HG03066 (cell line): Measurements from ENCODE around the gene HSDL2.
"Not testable (repeated sequence)": the region's sequence is repeated elsewhere in the genome, so short reads cannot be mapped to it uniquely, and the experiment has no call there.

ENCODE experiments used
- ATAC-seq: cut with Tn5 transposase; IDR thresholded peaks from one replicate; pipeline ENCODE4 v1.9.1; 2021; ENCODE audit warnings: low read depth; ENCODE audit not compliant: unreplicated experiment

Gene HSDL2

DNA sequence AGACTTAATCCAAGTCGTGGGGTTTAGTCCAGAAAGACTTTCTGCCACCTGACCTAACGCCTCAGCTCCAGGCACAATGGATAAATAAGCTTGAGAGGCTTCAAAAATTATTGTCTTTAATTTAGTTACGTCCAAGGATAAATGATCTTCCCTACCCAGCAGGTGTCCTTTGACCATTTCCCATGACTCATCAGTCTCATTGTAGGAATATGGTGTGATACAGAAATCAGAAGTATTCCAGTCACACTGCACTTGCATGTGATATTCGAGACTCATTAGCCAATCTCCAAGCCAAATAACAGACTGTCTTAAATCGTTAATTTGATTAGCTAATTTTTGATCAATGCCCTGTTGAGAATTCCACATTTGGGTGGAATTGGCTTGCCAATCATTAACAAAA, 13.2 kb downstream of the HSDL2 start:
- ATAC-seq, result not testable (repeated sequence)

DNA sequence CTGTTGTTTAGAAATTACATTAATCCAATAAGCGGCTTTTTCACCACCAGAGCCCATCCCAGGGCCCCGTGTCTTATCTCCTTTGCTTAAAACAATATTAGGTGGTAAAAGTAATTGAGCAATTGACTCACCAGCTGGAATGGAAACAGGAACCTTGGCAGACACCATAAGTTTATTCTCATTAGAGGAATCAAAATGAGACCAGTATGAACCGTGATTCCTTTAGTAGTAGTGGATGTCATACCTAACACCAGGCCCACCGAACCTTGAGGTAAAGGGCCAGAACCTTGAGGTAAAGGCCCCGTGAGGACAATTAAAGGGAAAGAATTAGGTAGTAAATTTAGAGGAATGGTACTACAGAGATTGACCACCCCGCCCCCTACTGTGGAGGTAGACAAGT, 16.5 kb downstream of the HSDL2 start:
- ATAC-seq, result no peak

DNA sequence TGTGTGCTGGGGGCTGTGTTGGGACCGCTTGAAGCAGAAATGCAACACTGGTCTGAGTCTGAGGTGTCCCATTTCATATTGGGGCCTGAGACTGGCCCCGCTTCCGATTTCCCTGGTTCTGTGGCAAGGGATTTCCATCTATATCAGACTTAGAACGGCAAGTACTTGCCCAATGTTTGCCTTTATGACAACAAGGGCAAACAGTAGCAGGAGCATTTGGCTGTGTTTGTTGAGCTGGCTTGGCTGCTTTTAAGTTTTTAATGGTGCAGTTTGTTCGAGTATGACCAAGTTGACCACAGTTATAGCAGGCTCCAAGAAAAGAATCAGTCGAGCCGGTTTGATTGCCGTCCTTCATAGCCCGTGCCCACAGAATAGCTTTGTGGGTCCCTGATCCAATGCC, 17.0 kb downstream of the HSDL2 start:
- ATAC-seq, result no peak

DNA sequence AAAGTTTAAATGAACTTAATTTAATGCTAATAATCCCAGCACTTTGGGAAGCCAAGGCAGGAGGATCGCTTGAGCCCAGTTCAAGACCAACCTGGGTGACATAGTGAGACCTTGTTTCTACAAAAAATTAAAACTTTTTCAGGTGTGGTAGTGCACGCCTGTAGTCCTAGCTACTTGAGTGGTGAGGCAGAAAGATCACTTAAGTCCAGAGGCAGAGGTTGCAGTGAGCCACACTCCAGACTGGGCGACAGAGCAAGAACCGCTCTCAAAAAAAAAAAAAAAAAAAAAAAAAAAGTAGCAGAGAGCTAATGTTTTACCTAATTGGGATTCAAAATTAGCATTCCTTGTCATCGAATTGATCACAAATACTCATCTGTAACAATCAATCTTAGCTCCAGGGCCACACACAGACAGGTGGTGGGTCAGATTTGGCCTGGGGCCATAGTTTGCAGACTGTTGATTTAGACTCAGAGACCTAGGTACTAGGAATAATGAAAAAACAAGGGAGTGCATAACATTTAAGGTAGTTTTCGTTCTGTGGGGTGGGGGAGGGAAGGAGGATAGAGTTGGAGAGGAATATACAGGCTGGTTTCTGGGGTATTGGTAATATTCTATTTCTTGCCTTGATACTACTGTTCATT, 21.4 kb downstream of the HSDL2 start:
- ATAC-seq, result no peak

DNA sequence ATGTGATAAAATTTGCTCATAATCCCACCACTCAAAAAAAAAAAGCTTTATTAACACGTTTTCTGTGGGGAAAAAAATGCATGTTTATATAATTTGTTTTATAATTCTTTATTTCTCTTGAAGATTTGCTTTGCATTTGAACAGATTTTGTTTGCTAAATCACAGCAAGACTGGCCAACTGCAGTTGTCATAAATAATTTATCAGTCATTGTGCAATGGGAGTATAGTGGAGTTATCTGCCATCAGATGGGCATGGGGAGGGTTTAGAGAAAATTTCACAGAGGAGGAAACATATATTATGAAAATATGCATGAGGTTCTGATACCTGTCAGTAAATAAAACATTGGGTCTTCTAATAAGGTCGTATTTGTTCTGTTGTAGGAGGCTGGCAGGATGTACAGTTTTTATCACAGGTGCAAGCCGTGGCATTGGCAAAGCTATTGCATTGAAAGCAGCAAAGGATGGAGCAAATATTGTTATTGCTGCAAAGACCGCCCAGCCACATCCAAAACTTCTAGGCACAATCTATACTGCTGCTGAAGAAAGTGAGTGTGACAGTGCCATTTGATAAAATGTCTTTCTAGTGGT, 23.8 kb downstream of the HSDL2 start:
- ATAC-seq, result no peak

DNA sequence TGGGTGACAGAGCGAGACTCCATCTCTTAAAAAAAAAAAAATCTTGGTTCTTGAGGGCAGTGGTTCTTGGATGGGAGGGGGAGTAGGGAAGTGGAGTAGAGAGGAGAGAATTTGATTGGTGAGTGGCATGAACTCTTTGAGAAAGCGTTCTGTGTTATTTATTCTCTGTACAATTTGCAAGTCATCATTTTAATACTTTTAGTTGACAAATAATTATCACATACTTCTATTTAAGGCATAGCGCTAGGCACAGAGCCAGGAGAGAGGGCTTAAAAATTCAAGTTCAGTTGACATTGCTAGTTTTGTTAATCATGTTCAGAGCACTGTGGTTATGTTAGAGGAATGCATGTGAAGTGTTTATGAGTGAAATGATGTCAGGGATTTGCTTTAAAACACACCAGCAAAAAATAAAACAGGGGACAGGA, 24.6 kb downstream of the HSDL2 start:
- no peak for ATAC-seq

DNA sequence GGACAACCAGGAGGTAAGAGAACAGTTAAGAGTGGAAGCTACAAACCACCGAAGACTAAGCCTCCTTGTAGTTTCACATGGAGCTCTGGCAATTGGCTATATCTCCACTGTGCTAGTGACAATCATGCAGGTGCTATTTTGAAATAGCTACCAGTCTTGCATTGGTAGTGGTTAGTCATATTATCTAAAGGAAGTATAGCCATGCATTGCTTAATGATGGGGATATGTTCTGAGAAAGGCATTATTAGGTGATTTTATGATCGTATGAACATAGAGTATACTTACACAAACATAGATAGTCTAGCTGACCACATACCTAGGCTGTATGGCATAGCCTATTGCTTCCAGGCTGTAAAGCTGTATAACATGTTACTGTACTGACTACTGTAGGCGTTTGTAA, 28.4 kb downstream of the HSDL2 start:
- no peak for ATAC-seq

DNA sequence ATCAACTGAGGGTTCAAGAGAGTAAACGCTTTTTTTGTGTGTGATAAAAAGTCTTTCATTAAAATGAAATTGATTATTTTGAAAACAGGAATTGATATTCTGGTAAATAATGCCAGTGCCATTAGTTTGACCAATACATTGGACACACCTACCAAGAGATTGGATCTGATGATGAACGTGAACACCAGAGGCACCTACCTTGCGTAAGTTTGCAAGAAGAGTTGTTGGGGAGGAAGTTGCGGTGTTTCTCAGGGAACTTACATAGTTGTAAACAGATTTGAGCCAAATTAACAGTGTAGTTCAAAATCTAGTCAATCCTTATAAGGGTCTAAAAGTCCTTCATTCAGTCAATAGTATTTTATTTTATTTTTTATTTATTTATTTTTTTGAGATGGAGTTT, 28.9 kb downstream of the HSDL2 start:
- ATAC-seq, result no peak

DNA sequence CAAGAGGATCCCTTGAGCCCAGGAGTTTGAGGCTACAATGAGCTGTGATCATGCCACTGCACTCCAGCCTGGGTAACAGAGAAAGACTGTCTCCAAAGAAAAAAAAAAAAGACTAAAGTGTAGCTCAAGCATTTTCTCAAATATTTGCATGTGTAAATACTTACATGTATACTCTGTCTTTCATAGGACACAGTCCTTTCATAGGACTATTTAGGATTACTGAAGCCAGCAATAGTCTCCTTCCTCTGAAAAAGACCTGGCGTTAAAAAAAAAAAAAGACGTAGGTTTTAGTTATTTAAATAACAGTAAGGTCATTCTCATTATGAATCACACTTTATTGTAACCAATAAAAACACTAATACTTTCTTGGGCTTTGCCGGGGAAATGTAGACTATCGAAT, 29.9 kb downstream of the HSDL2 start:
- no peak for ATAC-seq

DNA sequence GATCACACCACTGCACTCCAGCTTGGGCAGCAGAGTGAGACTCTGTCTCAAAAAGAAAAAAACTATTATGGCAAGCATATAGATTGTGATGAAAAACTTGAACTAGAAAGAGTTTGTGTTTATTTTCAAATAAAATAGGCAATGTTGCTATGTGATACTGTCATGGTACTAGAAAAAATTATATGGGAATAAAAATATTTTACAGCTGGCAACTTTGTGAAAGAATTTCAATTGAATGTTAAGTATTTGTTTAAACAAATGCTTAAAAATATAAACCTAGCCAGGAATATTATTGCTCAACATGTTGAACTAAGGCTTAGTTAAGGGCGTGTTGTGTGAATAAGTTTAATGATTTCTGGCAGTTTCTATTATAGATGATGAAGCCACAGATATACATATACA, 31.7 kb downstream of the HSDL2 start:
- ATAC-seq, result no peak

DNA sequence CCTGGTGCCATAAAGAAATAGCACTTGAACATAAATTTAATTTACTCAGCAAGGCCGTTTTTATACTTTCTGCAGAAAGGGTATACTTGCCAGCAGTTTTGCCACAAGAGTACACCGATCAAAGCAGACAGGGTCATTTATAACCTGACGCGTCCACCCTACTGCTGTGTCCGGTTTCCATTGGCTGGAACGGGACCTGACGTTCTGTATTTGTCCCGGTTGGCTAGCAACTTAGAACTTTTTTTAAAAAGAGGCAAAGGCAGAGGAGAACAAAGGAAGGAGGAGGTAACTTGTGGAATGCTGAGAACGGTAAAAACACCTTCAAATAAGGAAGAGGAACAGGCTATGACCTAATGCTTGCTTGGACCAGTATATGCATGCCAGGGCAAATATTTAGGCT, 33.8 kb downstream of the HSDL2 start:
- not testable (repeated sequence) for ATAC-seq

DNA sequence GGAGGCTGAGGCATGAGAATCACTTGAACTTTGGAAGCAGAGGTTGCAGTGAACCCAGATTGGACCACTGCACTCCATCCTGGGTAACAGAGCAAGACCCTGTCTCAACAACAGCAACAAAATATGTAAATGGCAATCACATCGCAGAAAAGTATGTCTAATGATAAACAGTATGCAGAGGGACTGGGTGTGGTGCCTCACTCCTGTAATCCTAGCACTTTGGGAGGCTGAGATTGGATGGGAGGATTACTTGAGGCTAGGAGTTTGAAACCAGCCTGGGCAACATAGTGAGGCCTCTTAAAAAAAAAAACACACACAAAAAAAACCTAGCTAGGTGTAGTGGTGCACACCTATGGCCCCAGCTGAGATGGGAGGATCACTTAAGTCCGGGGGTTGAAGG, 40.3 kb downstream of the HSDL2 start:
- ATAC-seq, result no peak

DNA sequence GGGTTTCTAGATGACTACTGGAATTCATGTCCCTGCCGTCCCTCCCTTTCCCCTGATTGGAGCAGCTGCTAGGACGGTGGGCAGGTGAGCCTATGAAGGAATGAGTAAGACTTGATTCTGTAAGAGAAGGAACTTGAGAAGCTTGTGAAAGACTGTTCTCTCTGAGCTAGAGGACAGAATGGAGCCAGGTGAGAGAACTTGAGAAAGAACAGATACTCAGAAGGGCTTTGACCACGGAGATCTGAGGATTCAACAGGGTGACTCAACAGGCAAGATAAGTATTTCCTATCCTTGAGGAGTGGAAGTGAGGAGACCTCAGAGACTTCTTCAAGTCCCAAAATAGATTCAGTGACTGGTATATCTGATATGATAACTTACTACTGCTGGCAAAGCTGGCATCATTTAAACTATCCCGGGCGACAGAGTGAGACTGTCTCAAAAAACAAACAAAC, 41.9 kb downstream of the HSDL2 start:
- ATAC-seq, result no peak

DNA sequence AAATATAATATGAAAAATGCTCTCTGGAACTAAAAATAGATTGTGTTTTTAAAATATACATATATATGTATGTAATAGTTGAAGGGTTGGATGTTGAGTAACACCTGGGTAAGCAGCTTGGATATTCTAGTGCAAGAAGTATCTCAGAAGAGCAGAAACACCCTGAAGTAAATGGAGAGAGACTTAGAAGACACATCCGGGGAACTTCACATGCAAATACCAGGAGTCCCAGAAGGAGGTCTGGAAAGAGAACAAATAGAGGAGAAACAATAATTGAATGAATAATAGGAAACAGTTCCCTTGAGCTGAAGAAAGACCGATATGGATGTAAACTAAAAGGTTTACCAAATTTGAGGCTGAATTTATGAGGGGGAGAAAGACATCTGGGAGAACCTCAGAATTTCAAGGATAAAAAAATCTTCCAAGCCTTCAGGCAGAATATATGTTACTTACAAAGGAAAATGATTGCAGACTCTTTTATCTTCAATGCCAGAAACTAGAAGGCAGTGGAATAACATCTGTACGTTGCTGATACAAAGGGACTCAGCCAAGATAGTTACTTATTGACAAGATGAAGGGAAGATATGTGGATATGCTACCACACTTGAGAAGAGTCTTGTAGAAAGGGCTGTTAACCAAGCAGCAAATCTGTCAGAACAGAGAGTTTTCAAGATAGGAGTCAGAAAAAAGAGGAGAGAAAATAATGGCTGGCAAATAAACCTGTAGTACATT, 42.7 kb downstream of the HSDL2 start:
- ATAC-seq, result no peak

DNA sequence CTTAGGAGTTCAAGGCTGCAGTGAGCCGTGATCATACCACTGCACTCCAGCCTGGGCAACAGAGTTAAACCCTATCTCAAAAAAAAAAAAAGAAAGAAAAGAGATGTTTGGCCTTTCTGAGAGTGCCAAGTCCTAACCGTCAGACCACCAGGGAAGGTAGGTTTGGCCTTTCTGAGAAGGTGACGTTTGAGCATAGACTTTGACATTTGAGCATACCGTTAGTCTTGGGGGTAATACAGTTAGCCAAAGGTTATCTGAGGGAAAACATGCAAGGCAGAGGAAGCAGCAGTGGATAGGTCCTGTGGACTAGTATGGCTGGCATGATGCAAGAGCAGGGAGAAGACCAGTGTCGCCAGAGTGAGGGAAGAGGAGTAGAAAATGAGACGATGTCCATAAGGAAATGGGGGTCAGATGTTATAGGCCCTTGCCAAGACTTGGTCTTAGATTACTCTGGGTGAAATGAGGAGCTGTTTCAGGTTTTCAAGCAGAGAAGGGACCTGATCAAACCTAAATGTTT, 50.2 kb downstream of the HSDL2 start:
- no peak for ATAC-seq

DNA sequence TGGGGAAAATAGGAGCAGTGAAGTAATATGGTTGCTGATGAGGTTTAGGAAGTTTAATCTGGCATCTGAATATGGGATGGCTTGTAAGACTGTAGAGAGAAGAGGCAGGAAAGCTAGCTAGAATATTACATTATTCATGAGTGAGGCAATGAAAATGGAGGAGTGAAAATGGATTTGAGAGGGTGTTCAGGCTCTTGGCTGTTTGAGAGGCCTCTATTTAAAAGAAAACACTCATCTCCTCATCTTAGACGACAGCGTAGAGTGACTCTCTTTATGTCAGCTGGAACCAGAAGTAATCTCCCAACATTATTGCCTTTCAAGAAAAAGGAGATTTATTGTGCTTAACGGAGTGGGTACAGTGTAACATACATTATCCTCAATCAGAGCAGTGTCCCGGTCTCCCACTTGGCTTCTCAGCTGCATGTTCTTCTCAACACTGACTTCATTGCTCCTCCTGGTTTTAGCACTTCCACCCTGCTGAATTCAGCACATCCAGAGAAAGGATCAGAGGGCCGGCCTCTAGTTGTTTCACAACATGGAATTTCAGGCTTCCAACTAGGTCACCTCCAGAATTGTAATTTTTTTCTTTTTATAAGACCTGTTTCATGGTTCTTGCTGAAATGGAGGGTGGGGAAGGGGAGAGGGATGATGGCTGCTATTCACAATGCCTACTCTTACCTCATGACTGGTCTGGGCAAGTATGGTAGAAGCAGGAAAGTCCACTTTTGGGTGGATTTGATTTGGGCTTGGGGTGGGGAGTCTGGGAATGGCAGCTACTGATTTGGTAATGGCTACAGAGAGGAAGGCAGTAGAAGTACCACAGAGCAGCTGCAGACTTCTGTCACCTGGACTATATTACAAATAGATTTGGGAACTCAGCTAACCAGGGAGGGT, 53.8 kb downstream of the HSDL2 start:
- no peak for ATAC-seq

DNA sequence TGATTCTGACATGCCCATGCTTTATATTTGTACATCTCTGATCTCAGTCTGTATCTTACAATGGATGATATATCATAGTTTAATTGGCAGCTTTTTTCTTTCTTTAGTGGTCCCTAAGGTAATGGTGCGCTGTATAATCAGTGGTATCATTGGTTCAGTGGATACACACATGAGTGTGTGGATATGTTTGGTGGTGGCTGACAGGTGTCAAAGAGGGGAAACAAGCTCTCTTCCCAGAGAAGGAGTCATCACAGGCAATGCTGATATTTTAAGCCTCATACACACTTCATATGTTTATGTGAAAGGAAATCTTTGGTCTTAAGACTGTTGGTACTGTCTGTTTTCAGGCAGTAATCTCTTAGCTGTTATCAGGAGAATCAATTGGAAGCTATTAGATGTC, 54.6 kb downstream of the HSDL2 start:
- ATAC-seq, result no peak

DNA sequence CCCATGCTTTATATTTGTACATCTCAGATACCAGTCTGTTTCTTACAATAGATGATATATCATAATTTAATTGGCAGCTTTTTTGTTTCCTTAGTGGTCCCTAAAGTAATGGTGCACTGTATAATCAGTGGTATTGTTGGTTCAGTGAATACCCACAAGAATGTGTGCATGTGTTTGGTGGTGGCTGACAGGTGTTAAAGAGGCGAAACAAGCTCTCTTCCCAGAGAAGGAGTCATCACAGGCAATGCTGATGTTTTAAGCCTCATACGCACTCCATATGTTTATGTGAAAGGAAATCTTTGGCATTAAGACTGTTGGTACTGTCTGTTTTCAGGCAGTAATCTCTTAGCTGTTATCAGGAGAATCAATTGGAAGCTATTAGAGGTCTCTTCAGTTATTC, 57.5 kb downstream of the HSDL2 start:
- no peak for ATAC-seq

DNA sequence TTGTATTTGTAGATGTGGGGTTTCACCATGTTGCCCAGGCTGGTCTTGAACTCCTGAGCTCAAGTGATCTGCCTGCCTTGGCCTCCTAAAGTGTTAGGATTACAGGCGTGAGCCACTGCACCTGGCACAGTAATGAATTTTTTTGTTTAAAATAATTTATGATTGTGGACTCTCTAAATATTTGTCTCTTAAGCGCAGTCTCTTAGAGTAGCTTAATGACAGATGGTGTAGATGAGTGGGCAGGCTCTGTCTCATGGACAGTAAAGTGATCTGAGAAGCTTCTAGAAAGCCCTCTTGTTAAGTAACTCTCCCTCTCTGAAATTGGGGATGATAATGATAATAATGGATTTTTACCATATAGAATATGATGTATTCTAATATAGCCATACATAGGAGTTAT, 59.3 kb downstream of the HSDL2 start:
- no peak for ATAC-seq

DNA sequence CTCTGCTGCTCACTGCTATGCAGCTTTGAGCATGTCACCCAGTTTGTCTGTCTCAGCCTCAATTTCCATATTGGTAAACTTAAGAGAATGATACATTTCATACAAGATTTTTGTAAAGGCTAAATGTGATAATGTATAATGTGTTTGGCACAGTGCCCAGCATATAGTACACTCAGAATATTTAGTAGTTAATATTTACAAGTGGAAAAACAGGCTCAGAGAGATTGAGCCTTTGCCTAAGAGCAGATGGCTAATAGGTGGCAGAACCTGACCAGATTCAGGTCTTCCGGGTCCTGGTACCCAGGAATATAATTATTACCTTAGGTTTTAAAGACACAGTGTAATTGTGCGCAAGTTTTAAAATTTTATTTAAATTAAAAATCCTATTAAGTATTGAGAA, 59.9 kb downstream of the HSDL2 start:
- no peak for ATAC-seq

DNA sequence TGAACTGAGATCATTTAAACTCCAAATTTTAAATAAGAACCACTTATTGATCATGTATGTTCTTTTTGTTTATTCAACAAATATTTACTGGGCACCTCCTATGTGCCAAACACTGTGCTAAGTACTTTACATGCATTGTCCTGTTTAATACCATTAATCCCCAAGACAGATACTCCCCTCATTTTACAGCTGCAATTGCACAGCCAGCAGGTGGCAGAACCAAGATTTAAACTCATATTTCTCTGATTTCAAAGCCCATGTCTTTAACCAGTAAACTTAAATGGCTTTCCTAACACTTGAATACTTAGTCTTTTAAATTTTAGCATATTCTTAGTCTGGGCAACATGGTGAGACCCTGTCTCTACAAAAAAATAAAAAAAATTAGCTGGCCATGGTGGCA, 63.3 kb downstream of the HSDL2 start:
- ATAC-seq, result no peak
